Activated naive CD4-positive, alpha-beta T cell treated with anti-CD3 and anti-CD28 coated beads, Interleukin-2, amount 50 U/mL, for 24 hours (primary cell): ENCODE results near the gene C22orf23.

ENCODE experiments used
- H3K27ac Mint-ChIP-seq: one replicate; pipeline ENCODE4 v1.8.0; 2021; ENCODE audit warnings: mild to moderate bottlenecking, mixed read lengths
- H3K27me3 Mint-ChIP-seq: one replicate; pipeline ENCODE4 v1.8.0; 2021; ENCODE audit warnings: mixed read lengths
- H3K36me3 Mint-ChIP-seq: one replicate; pipeline ENCODE4 v1.8.0; 2021; ENCODE audit warnings: mixed read lengths
- H3K4me1 Mint-ChIP-seq: one replicate; pipeline ENCODE4 v1.8.0; 2021; ENCODE audit warnings: mixed read lengths
- H3K4me3 Mint-ChIP-seq: one replicate; pipeline ENCODE4 v1.8.0; 2021; ENCODE audit warnings: mild to moderate bottlenecking, mixed read lengths
- H3K9me3 Mint-ChIP-seq: one replicate; pipeline ENCODE4 v1.8.0; 2021; ENCODE audit warnings: mixed read lengths

C22orf23 gene

GRCh38 chr22:37943825-37944198 lies 9.6 kb downstream of the C22orf23 start:
- no peaks in the 10 kb centered on the region for H3K4me1 Mint-ChIP-seq
- no peak overlapping the region for H3K4me3 Mint-ChIP-seq
- H3K9me3 Mint-ChIP-seq, result no peaks in the 10 kb centered on the region
- H3K36me3 Mint-ChIP-seq, result peaks cover 5% of the 10 kb centered on the region
- no peaks in the 10 kb centered on the region for H3K27me3 Mint-ChIP-seq
- no peak overlapping the region for H3K27ac Mint-ChIP-seq

GRCh38 chr22:37943136-37943824 lies 10.1 kb downstream of the C22orf23 start:
- Mint-ChIP-seq H3K27me3 (no peaks in the 10 kb centered on the region), H3K27ac (no peak overlapping the region), H3K4me1 (no peaks in the 10 kb centered on the region), H3K4me3 (no peak overlapping the region), H3K9me3 (no peaks in the 10 kb centered on the region), H3K36me3 (peaks cover 5% of the 10 kb centered on the region)

DNA sequence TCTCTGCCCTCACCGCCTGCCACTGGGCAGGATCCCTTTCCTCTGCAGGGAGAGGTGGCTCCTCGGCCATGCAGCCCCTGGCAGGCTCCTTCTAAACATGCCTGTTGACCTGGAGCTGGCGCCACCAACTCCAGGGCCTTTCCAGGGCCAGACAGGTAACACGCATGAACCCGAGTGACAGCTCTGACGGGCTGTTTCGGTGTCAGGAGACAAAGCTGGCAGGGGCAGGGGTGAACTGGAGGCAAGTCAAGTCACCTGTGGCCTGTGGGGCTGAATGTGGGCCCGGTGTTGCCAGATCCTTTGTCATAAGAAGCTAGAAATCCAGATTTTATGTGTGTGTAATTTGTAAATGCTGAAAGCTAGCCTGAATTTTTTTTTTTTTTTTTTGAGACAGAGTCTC lies 11.3 kb downstream of the C22orf23 start:
- H3K27ac Mint-ChIP-seq, result no peak overlapping the region
- H3K4me1 Mint-ChIP-seq, result no peaks in the 10 kb centered on the region

GRCh38 chr22:37940698-37941376 lies 12.6 kb downstream of the C22orf23 start:
- Mint-ChIP-seq H3K4me3 (no peak overlapping the region), H3K27me3 (no peaks in the 10 kb centered on the region), H3K9me3 (no peaks in the 10 kb centered on the region), H3K27ac (no peak overlapping the region), H3K4me1 (no peaks in the 10 kb centered on the region), H3K36me3 (peaks cover 8% of the 10 kb centered on the region)

More for the DNA sequence above, 11.3 kb downstream of the C22orf23 start:
- Mint-ChIP-seq H3K4me3 (no peak overlapping the region), H3K27me3 (no peaks in the 10 kb centered on the region), H3K36me3 (peaks cover 8% of the 10 kb centered on the region), H3K9me3 (no peaks in the 10 kb centered on the region)

DNA sequence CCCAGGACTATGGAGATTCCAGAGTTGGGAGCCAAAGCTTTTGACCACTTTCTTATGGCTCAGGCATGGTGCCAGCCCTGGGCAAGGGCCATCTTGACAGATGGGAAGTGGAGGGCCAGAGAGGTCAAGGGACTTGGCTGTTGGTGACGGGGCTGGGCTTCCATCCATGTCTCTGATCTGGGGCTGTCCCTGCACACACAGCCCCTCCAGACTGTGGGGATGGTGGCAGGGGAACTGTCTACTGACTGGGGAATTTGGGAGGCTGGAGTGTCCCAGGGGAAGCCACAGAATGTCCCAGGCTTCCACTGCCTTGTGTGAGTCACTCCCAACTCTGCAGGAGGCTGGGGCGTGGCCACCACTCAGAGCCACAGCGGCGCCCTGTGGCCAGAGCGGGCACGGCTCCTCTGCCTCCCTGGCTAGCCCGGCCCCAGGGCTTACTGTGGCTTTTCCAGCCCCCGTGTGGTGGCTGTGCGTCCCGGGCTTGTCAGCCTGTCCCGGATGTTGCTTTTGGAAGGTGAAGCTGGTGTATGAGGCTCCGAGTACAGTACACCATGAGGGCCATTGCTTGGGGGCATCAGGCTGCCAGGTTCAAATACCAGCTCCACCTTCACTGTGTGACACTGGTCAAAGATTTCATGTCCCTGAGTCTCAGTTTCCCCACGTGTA lies 19.6 kb downstream of the C22orf23 start:
- Mint-ChIP-seq H3K9me3 (no peaks in the 10 kb centered on the region), H3K27me3 (no peaks in the 10 kb centered on the region), H3K36me3 (peaks cover 2% of the 10 kb centered on the region), H3K4me1 (peaks cover 14% of the 10 kb centered on the region), H3K4me3 (no peak overlapping the region), H3K27ac (no peak overlapping the region)

DNA sequence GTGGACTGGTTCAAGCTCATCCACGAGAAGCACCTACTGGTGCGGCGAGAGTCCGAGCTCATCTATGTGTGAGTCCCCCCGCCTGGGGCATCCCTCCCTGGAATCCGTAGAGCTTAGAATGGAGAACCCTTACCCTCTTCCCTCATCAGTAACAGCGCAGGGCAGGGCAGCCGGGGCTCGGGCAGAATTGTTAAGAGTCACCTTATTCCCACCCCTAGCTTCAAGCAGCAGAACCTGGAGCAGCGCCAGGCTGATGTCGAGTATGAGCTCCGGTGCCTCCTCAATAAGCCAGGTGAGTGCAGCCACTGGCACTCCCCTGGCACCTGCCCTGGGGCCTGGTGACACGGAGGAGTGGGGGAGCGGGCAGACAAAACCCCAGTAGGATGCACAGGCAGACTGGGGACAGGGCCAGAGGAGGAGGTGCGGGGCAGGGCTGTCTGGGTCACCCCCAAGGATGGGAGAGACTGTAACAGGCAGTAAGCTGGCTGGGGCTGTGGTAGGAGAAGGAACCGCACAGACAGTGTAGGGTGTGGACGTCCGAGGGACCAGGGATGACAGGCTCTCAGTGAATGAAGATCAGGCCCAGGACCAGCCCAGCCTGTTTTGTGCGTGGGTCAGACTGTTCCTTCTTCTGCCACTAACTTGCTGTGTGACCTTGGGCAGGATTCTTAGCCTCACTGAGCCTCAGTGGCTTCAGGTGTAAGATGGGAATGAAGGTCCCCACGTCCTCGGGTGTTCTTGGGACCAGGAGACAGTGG lies 20.4 kb downstream of the C22orf23 start:
- Mint-ChIP-seq H3K27ac (no peak overlapping the region), H3K4me3 (no peak overlapping the region), H3K36me3 (peaks cover 5% of the 10 kb centered on the region), H3K4me1 (peaks cover 14% of the 10 kb centered on the region), H3K9me3 (no peaks in the 10 kb centered on the region), H3K27me3 (no peaks in the 10 kb centered on the region)

DNA sequence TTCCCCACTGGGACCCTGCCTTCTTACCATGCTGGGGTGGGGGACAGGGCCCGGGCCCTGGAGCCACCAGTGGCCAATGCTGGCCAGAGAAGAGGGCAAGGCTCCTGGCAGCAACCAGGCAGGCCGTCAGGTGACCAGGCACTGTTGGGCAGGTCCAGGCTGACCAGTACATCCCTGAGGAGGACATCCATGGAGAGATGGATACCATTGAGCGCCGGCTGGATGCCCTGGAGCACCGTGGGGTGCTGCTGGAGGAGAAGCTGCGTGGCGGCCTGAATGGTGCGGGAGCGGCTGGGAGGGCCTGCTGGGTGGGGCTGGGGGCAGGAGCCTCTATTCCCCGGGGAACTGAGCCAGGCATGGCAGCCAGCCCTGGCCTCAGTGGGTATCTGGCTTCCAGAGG lies 21.0 kb downstream of the C22orf23 start:
- no peaks in the 10 kb centered on the region for H3K27me3 Mint-ChIP-seq
- H3K4me1 Mint-ChIP-seq, result peaks cover 14% of the 10 kb centered on the region
- no peaks in the 10 kb centered on the region for H3K9me3 Mint-ChIP-seq
- no peak overlapping the region for H3K27ac Mint-ChIP-seq
- H3K36me3 Mint-ChIP-seq, result peaks cover 3% of the 10 kb centered on the region
- no peak overlapping the region for H3K4me3 Mint-ChIP-seq

DNA sequence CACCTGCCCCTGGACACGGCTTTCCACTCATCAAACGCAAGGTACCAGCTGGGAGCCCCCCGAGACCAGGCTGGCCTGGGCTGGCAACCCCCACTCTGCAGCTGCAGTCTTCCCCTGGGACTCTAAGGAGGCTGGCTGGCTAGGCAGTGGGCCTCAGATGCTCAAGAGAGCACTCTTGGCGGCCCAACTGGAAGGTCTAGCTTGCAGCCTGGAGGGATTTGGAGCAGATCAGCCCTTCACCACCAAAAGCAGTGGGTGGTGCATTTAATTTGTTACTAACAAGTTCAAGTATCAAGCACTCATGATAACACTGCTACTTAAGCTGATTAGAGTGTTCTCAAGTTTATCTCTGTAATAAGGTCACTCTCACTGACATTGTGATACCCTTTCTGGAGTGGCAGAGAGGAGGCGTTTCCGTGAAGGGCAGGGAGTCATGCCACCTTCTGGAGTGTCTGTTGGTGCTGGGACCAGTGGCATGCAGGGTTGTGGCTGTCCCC lies 21.5 kb downstream of the C22orf23 start:
- Mint-ChIP-seq H3K4me3 (no peak overlapping the region), H3K27ac (no peak overlapping the region), H3K36me3 (peaks cover 3% of the 10 kb centered on the region), H3K4me1 (peaks cover 14% of the 10 kb centered on the region), H3K9me3 (no peaks in the 10 kb centered on the region), H3K27me3 (no peaks in the 10 kb centered on the region)

GRCh38 chr22:37930952-37931440 lies 22.4 kb downstream of the C22orf23 start:
- Mint-ChIP-seq H3K36me3 (peaks cover 3% of the 10 kb centered on the region), H3K4me3 (no peak overlapping the region), H3K4me1 (peaks cover 14% of the 10 kb centered on the region), H3K9me3 (no peaks in the 10 kb centered on the region), H3K27me3 (no peaks in the 10 kb centered on the region), H3K27ac (no peak overlapping the region)

DNA sequence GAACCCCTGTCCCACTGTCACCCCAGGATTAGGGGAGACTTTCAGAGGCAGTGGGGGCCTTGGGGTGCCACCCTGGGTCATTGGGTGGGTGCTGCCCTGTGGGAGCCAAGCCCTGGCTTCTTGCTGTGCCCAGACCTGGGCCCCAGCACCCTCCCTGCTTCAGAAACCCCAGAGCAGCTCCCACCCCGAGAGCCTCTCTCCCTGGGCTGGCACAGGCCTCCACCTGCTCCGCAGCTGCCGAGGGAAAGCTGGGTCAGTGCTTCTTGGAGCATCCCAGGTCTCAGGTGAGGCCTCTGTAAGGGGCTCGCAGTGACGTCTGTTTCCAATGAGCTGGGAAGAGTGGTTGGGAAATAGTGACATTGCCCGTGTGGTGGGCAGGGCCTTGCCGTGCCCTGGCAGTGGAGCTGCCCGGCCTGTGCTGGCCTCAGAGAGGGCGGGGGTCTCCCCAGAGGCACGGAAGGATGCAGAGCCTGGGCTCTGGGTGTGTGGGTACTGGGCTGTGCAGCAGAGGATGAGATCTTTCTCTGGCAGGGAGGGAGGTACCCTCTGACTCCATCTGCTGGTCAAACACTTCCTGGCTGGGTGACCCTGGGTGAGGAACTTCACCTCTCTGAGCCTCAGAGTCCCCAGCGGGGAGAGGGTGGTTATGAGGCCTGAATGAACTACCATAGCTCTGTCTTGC lies 23.0 kb downstream of the C22orf23 start:
- H3K36me3 Mint-ChIP-seq, result peaks cover 3% of the 10 kb centered on the region
- peaks cover 14% of the 10 kb centered on the region for H3K4me1 Mint-ChIP-seq
- H3K27ac Mint-ChIP-seq, result no peak overlapping the region
- H3K27me3 Mint-ChIP-seq, result no peaks in the 10 kb centered on the region
- no peaks in the 10 kb centered on the region for H3K9me3 Mint-ChIP-seq
- H3K4me3 Mint-ChIP-seq, result no peak overlapping the region

DNA sequence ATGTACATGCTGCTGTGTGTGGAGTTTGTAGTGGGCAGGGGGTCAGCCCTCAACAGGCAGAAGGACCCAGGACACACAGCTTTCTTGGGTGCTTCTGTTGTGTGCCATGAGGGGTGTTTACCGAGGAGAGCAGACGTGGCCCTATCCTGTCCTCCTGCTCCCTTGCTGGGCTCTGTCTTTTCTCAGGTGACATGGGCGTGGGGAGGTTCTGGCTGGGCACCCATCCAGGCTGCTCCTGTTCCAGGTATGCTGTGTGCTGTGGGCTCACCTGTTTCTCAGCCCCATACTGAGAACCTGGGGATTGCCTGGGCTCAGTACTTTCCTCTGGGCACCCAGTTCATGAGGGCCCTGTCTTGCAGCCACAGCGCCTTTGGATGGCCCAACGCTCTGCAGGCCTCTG lies 24.0 kb downstream of the C22orf23 start:
- Mint-ChIP-seq H3K36me3 (peaks cover 3% of the 10 kb centered on the region), H3K27me3 (no peaks in the 10 kb centered on the region), H3K4me1 (peaks cover 14% of the 10 kb centered on the region), H3K9me3 (no peaks in the 10 kb centered on the region), H3K4me3 (no peak overlapping the region), H3K27ac (no peak overlapping the region)

DNA sequence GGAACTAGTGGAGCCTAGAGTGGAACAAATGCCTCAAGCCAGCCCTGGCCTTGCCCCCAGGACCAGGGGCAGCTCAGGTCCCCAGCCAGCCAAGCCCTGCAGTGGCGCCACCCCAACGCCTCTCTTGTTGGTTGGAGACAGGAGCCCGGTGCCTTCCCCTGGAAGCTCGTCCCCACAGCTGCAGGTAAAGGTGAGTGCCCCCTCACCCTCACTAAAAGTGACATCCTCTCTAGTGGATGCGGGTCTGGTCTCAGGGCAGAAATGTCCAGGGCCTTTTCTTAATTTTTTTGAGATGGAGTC lies 25.8 kb downstream of the C22orf23 start:
- Mint-ChIP-seq H3K36me3 (peaks cover 3% of the 10 kb centered on the region), H3K4me1 (peaks cover 4% of the 10 kb centered on the region), H3K4me3 (no peak overlapping the region), H3K9me3 (no peaks in the 10 kb centered on the region), H3K27me3 (no peaks in the 10 kb centered on the region), H3K27ac (no peak overlapping the region)

GRCh38 chr22:37926771-37927636 lies 26.4 kb downstream of the C22orf23 start:
- Mint-ChIP-seq H3K4me3 (no peak overlapping the region), H3K9me3 (no peaks in the 10 kb centered on the region), H3K4me1 (peaks cover 4% of the 10 kb centered on the region), H3K27me3 (no peaks in the 10 kb centered on the region), H3K36me3 (peaks cover 3% of the 10 kb centered on the region), H3K27ac (no peak overlapping the region)

DNA sequence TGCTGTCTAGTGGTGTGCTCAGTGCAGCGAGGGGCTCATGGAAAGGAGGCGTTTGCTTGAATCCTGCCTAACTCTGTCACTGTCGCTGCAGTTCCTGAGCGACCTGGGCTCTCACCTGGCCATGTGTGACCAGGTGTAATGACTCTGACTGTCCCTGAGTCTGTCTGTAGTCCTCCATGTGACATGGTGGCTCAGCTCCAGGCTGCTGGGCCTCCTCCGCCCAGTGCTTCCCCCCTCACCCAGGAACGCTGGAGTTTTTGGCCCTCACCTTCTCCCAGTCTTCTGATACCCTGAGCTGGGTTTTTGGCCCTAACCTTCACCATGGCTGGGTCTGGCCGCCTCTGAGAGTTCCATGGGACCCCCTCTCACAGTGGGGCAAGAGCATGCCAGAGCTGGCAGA lies 27.0 kb downstream of the C22orf23 start:
- peaks cover 3% of the 10 kb centered on the region for H3K36me3 Mint-ChIP-seq
- H3K27ac Mint-ChIP-seq, result no peak overlapping the region

More for the DNA sequence above, 27.0 kb downstream of the C22orf23 start:
- Mint-ChIP-seq H3K27me3 (no peaks in the 10 kb centered on the region), H3K4me1 (peaks cover 4% of the 10 kb centered on the region), H3K4me3 (no peak overlapping the region), H3K9me3 (no peaks in the 10 kb centered on the region)
